ENCODE measurements around the gene LDLRAD3.

DNA sequence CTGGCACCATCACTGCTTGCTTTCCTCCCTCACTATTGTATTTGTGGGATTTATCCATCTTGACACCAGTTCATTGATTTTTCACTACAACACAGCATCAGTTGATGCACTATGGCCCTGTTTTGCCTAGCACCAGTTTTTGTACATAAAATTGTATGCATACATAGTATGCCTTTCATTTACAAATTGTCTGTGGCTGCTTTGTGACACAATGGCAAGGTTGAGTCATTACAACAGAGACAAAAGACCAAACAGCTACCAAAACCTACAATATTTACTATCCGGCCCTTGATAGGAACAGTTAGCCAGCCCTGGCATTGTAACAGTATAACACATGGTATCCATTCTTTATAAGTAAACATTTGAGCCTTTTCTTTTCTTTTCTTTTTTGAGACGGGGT, 150.3 kb downstream of the LDLRAD3 start:
- TF ChIP-seq EZH2phosphoT487 (IDR thresholded peaks at IDR 0.05; ENCODE audit: low read depth) (no peak), CTCF (IDR thresholded peaks at IDR 0.05; ENCODE audit: low read depth, low read length) (no peak)
